Measurements from ENCODE around the gene SLC12A6. TPM values are rescaled to one million over a fixed set of nuclear protein-coding genes. Genes with fewer than 3 reads are reported as not detected.
"Not testable (repeated sequence)": the region's sequence is repeated elsewhere in the genome, so short reads cannot be mapped to it uniquely, and the experiment has no call there.

SLC12A6 gene
- total and polyA plus RNA-seq, 8 donors: 1.4 to 63.6 (median 13.1) TPM

DNA sequence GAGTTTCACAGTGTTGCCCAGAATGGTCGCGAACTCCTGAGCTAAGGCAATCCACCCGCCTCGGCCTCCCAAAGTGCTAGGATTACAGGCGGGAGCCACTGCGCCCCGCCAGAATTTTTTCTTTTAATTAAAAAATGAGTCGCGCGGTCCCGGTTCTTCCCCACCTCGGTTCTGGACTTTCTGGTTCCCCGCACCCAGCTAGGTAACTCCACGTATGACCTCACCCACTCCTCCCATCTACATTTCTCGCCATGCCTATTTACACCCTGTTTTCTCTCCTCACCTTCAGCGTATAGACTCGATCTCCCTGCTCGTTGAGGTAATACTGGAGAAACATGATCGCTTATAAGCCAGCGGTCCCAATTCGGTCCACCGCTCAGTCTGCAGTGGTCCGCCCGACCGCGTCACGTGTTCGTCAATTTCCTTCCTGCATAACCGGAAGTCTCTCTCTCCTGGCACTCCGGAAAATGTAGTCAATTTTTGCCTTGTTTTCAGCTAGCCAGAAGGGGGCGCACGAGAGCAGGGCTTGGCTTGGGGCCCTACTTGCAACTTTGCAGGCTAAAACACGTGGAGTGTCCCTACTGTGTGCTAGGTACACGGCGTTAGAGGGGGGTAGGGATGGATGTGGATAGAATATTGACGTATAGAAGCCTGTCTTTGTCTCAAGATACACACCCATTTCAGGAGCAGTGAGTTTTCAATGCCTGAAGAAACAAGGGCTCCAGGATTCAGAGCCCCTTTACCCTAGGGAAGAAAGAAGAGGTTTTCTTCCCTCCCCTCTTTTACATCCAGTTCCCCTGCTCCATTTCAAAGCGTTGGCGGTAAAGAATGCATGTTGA lies 5.4 kb upstream of the SLC12A6 start, which contains the start of the genes NOP10 and NUTM1:
TSS of gene NOP10 (minus strand) at position 400 of the 839 bp plus-strand sequence. CDS start at position 337, 63 bp downstream.
TSS of gene NUTM1 (plus strand) at position 579 of the 839 bp plus-strand sequence. CDS start 382 bp downstream, outside the sequence.
- WGBS, 5 donors: 2 to 3% (median 2%) methylated on average over 38 of the region's 38 CpGs
- Histone ChIP-seq H3K27ac (peak within 1 kb of the TSS; percentile 77 to 95 (median 90)), H3K4me3 (peak within 1 kb of the TSS; percentile 60 to 66 (median 64)), H3K9me3 (no peaks in the 10 kb centered on the region), H3K27me3 (no peaks in the 10 kb centered on the region), H3K36me3 (peaks cover 0 to 21% (median 19%) of the 10 kb centered on the region in 4 donors), H3K4me1 (peaks cover 15 to 39% (median 30%) of the 10 kb centered on the region in 4 donors)
- DNase-seq: peak; percentile 88 to 97
- peak in 1 of 4 donors; percentile 69 for TF ChIP-seq POLR2A (IDR thresholded peaks at IDR 0.05)
- TF ChIP-seq POLR2AphosphoS5 (IDR thresholded peaks at IDR 0.05): peak; percentile 79 to 96 (median 91)
- TF ChIP-seq EP300 (IDR thresholded peaks at IDR 0.05): no peak
- TF ChIP-seq, protein P1, sequence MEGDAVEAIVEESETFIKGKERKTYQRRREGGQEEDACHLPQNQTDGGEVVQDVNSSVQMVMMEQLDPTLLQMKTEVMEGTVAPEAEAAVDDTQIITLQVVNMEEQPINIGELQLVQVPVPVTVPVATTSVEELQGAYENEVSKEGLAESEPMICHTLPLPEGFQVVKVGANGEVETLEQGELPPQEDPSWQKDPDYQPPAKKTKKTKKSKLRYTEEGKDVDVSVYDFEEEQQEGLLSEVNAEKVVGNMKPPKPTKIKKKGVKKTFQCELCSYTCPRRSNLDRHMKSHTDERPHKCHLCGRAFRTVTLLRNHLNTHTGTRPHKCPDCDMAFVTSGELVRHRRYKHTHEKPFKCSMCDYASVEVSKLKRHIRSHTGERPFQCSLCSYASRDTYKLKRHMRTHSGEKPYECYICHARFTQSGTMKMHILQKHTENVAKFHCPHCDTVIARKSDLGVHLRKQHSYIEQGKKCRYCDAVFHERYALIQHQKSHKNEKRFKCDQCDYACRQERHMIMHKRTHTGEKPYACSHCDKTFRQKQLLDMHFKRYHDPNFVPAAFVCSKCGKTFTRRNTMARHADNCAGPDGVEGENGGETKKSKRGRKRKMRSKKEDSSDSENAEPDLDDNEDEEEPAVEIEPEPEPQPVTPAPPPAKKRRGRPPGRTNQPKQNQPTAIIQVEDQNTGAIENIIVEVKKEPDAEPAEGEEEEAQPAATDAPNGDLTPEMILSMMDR (IDR thresholded peaks at IDR 0.05): peak in 6 of 7 experiments; percentile 64 to 96 (median 92)
- intact Hi-C loops (cut with DNase I; ENCODE audit: low total_unique reads): loop anchor here (10.0 kb wide), 1 partner anchor 242 kb away; the partner anchor contains the start of gene GOLGA8B

DNA sequence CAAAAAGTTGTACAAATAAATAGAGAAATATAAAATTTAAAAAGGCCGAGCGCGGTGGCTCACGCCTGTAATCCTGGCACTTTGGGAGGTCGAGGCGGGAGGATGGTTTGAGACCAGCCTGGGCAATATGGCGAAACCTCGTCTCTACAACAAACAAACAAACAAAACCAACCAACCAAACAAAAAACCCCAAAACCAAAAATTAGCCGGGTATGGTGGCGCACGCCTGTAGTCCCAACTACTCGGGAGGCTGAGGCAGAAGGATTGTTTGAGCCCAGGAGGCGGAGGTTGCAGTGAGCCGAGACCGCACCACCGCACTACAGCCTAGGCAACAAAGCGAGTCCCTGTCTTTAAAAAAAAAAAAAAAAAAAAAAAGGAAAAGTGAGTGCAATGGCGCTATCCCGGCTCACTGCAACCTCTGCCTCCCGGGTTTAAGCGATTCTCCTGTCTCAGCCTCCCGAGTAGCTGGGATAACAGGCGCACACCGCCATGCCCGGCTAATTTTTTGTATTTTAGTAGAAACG lies 4.7 kb upstream of the SLC12A6 start:
- Histone ChIP-seq H3K4me3 (peak overlapping the region; percentile 60 to 66 (median 64)), H3K4me1 (peaks cover 15 to 40% (median 30%) of the 10 kb centered on the region in 4 donors), H3K36me3 (peaks cover 0 to 21% (median 19%) of the 10 kb centered on the region in 4 donors), H3K27ac (peak overlapping the region; percentile 77 to 95 (median 90))
- not testable (repeated sequence) for H3K27me3 ChIP-seq, H3K9me3 ChIP-seq, DNase-seq
- intact Hi-C loops (cut with DNase I; ENCODE audit: low total_unique reads): loop anchor here (10.0 kb wide), 1 partner anchor 243 kb away; the partner anchor contains the start of gene GOLGA8B
- 28 to 43% (median 34%) methylated on average over 26 of the region's 26 CpGs for WGBS, 5 donors

DNA sequence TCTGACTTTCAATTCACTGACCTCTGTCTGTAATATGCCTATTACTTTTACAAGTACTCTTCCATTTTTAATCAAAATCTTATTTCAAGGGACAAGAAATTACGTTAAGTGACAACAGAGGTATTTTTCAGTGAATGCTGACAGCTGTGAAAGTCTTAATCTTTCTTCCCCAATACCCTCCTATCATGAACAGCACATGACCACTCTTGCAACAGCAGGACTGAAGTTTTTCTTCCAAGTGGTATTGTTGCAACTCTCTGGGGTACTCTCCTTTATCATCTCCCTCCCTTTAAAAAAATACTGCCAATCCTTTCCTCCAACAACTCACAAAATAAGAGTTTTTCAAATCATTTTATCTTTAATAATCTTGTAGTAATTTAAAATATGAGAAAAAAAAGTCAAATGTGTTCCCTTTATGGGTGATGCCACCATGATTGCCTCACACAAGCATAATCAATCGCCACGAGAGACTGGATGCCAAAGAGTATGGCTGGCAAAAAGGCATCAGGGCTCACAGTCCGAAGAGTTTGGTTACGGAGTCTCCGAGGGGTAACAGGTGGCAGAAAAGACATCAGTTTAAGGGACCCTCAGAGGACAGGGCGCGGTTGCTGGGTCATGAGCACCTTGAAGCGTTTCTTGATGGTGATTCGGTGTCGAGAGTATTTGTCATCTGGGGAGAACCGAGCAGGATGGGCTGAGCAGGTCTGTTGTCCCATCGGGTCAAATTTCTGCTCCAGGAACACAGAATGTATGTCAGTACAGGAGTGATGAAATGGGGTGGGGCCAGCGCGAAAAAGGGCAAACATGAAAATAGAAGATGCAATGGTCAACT lies 4.0 kb upstream of the SLC12A6 start:
- Histone ChIP-seq H3K27me3 (no peaks in the 10 kb centered on the region), H3K4me1 (peaks cover 15 to 47% (median 36%) of the 10 kb centered on the region in 4 donors), H3K4me3 (peak overlapping the region; percentile 60 to 66 (median 64)), H3K27ac (peak overlapping the region in 2 of 5 donors; percentile 82 to 93), H3K36me3 (peaks cover 0 to 21% (median 19%) of the 10 kb centered on the region in 4 donors), H3K9me3 (no peaks in the 10 kb centered on the region)
- intact Hi-C loops (cut with DNase I; ENCODE audit: low total_unique reads): loop anchor here (10.0 kb wide), 1 partner anchor 243 kb away; the partner anchor contains the start of gene GOLGA8B
- no peak for DNase-seq
- WGBS, 5 donors: 93 to 95% (median 94%) methylated on average over 15 of the region's 15 CpGs
- TF ChIP-seq, protein P1 (IDR thresholded peaks at IDR 0.05): no peak
- no peak for TF ChIP-seq POLR2AphosphoS5 (IDR thresholded peaks at IDR 0.05)
- TF ChIP-seq EP300 (IDR thresholded peaks at IDR 0.05): no peak
- TF ChIP-seq POLR2A (IDR thresholded peaks at IDR 0.05): no peak

DNA sequence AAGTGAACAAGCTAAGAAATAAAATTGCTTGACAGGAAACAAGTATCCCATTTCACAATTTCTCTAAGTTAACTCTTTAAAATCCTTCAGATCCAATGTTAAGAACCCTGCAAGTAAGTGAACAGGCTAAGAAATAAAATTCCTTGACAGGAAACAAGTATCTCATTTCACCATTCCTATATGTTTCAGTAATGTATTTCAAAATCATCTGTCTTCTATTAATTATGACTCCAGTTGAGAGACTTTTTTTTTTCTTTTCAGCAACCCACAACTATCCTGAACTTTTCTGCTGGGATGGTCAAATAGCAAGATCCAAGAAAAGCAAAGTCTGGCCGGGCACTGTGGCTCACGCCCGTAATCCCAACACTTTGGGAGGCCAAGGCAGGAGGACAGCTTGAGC lies 2.4 kb upstream of the SLC12A6 start:
- WGBS, 5 donors: 89 to 97% (median 95%) methylated on average over 3 of the region's 3 CpGs
- H3K4me3 ChIP-seq: no peak overlapping the region
- H3K27me3 ChIP-seq: no peaks in the 10 kb centered on the region
- no peak for DNase-seq
- no peak overlapping the region for H3K27ac ChIP-seq
- intact Hi-C loops (cut with DNase I; ENCODE audit: low total_unique reads): loop anchor here (10.0 kb wide), 1 partner anchor 245 kb away; the partner anchor contains the start of gene GOLGA8B
- TF ChIP-seq POLR2A (IDR thresholded peaks at IDR 0.05) (no peak), EP300 (IDR thresholded peaks at IDR 0.05) (no peak), POLR2AphosphoS5 (IDR thresholded peaks at IDR 0.05) (no peak)
- H3K9me3 ChIP-seq: no peaks in the 10 kb centered on the region
- peaks cover 0 to 21% (median 19%) of the 10 kb centered on the region in 4 donors for H3K36me3 ChIP-seq
- peaks cover 24 to 63% (median 50%) of the 10 kb centered on the region in 4 donors for H3K4me1 ChIP-seq

All from stomach (tissue), 9 donors.